H4 (cell line): ENCODE data around the gene KLF9. TPM values are rescaled to one million over a fixed set of nuclear protein-coding genes. Genes with fewer than 3 reads are reported as not detected.

Experiments used
- DNase-seq: peaks from one replicate; pipeline ENCODE4 v3.0.0-alpha.2; 2015; ENCODE audit warnings: low spot score
- total RNA-seq: library from RNA; depleted of rRNA; stranded (reverse); fragments of >200 nt; shearing (Covaris generic); gene quantifications from 2 replicates; pipeline ENCODE4 v1.2.3, GENCODE V29; 2014; rRNA removed

Gene KLF9
- 15.9 and 17.4 TPM in 2 replicates for total RNA-seq

DNA sequence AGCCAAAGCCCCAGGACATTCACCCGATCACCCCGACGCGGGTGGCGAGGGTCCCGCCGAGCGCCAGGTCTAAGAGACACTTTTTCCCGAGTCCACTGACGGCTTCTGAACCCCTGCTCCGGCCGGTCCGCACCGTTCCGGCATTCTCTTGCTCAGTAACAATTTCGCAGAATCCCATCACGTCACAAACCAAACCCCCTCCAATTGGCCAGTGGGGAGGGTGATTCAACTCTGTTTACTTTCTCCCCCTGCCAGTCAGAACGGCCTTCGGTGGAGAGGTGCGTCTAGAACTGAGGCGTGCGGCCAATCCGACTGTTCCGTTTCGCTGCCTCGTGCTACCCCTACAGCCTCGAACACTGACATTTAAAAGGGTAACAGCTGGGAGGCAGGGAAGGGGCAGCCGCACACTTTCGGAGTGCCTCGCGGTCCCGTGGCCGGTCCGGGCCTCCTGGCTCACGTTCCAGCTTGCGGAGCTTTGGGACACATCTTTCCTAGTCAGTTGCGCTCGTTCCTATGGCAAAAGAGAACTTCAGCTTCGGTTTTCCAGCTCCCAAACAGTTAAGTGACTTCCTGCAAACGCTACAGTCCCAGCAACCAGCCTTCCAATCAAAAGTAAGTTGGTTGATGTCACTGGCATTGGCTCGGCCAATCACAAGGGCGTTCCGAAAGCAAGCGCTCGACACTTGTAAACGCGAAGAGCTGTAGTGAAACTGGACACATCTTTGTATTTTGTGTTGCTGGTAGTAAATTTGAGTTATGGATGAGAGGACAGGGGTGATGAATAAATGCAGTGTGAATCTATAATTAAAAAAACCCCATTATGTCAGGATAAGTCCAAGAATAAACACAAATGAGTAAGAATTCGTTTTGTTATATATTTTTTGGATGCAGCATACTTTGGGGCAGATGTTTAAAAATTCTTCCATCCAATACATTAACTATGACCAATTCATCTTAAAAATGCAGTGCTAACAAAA lies at the start of gene KLF9:
KLF9 (minus strand) TSS at position 859 of the 977 bp plus-strand sequence. CDS start 1,294 bp downstream, outside the sequence.
- DNase-seq = peak; percentile 97

DNA sequence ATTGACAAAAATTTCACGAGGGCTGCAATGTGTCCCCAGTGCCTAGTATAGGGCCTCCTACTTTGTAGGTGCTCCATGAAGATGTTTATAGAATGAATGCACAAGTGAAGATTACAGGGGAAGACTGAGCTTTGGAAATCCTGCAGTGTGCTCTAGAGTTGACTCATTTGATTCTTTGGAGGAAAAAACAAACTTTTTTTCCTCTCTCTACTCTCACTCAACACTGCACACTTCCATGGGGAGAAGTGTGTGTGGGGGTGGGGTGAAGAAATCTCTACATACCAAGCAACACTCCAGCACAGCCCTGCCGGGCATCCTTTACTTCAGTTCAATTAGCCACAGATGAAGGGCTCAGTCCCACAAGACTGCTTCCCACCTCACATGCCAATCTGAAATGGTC lies 49.4 kb upstream of the KLF9 start:
- no peak for DNase-seq

DNA sequence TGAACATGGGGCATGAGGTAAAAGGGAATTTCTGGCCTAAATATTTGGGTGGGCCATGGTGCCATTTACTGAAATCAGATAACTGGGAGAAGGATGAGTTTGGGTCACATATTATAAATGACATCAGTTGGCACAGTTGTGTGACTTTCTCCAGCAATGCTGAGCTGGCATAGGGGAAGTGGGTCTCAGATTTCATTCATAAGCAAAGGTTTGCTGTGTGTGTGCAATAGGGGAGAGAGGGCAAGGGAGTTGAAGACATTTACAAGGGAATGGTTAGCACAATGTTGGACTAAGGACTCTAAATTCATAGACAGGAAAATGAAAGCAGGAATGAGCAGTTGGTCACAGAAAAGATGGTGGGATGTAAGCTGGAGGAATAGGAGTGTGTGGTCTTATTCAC lies 47.8 kb upstream of the KLF9 start:
- DNase-seq = no peak

DNA sequence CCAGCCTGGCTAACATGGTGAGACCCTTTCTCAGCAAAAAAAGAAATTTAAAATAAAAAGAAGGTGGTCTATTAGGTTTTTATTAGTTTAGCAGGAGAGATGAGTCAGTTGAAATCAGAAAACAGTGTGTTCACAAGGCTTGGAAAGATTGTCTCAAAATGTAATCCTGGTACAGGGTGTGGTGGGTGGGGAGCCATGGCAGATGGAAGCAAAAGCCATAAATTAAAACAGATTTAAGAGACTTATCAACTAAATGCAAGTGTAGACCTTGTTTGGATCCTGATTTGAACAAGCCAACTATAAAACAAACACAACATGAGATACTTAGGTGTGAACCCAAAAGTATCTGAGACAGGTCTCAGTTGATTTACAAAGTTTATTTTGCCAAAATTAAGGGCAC lies 42.8 kb upstream of the KLF9 start:
- DNase-seq = no peak

DNA sequence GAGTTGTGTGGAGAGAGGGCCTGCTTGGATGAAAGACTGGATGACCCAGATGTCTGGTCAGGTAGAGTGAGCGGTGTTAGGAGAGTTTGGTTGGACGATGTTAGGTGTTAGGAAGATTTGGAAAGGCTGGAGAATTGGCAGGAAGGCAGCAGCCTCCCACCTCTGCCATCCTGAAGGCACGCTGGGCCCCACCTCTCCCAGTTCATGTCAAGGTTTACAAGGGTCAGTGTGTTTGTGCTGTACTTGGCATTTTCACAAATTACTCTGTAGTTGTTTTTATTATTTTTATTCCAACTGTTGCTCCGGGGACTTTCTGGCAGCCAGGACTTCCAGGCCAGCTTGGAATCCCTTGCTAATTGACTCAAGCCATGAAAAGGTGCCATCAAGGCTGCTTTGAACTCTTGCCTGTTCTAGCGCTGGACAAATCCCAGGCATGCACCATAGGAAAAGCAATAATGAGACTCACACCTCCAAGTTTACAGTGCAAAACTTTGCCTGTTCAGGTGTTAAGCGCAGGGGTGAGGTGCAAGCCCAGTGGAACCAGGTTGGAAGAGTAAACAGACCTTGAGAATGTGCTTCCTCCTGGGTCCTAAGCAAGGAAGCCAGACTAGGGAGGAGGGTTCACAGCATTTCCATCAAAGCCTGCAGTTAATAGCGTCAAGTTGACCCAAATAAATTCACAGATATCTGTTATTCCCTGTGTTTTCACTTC lies 41.7 kb upstream of the KLF9 start:
- no peak for DNase-seq

DNA sequence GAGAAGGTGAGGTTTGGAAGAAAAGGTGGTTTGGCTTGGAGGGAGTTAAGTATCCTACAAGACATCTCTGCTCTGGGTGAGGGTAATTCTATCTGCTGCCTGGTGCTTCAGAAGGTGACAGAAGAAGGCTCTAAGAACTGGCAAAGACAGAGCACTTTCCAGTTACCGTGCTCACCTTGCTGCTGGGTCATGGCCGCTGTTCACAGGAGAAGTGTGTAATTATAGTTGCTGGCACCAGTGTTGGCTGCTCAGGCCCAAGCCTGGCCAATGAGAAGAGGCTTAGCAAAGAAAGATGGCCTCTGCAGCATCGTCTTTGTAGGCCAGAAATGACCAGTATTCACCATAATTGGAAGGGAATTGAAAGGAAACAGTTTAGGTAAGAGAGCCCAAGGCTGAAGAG lies 37.9 kb upstream of the KLF9 start:
- DNase-seq = no peak

DNA sequence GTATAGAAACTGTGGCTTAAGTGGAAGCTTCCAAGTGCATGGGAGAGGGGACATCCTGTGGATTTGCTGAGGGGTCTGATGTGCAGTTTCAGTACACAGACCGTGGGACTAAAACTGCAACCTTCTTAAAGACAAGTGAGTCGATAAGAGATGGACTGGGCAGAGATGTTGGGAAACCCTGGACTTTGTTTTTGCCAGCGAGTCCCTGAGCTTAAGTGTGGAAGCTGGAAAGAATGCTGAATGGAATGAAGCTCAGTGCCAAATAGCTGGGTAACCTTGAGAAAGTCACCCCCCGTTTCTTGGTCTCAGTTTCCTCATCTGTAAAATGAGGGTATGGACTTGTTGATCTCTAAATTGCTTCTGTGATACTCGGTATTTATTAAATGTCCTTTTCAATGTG lies 37.3 kb upstream of the KLF9 start:
- no peak for DNase-seq

DNA sequence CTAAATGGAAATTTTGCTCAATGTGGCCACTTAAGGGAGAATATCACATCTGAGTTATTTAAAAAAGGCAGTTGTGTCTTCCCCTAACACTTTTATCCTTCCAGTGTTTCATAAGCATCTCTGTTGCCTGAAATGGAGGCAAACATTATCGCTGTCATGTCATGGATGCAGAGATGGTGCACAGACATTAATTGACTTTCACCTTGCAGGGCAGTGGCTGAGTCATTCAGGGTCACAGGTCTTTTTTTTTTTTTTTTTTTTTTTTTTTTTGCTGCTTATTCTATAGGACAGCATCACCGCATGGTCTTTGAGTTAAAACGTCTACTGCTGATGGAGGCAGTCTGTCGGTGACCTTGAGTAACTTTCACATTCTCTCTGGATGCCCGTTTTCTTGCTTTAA lies 36.3 kb upstream of the KLF9 start:
- DNase-seq = no peak

DNA sequence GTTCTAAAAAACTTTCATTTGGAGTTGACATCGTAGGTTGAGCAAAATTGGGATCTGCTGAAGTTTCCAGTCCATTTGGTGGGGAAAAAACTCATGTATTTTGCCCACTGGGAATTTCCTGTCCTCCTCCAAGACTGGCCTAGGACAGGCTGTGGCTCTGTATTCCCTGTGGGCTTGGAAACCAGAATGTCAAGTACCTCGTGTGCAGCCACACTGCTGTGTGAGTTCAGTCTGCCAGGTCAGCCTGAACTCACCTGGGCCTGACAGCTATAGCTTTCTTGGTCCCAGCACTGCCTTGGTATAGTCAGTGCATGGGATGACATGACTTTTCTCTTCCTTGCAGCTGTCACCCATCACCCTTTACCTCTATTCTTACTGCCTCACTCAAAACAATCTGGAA lies 35.0 kb upstream of the KLF9 start:
- DNase-seq = no peak

DNA sequence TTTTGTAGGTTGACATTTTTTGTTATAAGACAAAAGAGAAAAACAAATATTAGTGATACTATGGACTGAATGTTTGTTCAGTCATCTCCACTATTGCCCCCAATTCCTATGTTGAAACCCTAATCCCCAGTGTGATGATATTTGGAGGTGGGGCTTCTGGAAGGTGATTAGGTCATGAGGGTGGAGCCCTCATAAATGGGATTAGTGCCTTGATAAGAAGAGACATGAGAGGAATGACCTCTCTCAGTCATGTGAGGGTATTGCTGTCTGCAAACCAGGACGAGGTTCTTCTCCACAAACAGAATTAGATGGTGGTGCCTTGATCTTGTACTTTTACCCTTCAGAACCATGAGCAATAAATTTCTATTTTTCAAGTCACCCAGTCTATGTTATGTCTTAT lies 34.5 kb upstream of the KLF9 start:
- DNase-seq = no peak

DNA sequence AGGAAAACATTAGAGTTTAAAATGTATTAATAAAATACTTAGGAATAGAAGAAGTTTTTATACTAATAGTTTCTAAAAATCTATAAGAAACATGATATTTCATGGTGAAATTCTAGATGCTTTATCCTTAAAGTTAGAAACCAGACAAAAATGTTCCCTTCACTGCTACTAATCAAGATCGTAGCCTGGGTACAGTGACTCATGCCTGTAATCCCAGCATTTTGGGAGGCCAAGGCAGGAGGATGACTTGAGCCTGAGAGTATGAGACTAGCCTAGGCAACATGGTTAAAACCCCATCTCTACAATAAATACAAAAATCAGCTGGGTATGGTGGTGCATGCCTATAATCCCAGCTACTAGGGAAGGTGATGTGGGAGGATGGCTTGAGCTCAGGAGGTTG lies 30.4 kb upstream of the KLF9 start:
- no peak for DNase-seq

DNA sequence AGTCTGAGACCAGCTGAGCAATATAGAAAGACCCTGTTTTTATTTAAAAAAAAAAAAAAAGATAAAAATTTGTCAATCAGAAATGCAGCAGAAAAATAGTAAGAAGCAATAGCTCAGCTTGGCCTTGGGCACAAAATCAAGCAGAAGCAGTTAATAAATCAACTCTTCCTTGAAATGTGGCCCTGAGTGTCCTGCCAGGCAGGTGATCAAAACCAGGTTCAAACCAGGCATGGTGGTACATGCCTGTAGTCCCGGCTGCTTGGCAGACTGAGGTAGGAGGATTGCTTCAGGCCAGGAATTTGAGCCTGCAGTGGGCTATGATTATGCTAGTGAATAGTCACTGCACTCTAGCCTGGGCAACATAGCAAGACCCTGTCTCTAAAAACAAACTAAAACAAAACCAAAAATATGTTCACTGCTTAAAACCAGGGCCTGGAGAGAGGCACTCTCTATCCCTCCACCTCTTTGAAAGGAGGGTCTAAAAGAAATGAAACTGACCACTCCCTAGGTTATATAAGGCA lies 27.9 kb upstream of the KLF9 start:
- DNase-seq = no peak

DNA sequence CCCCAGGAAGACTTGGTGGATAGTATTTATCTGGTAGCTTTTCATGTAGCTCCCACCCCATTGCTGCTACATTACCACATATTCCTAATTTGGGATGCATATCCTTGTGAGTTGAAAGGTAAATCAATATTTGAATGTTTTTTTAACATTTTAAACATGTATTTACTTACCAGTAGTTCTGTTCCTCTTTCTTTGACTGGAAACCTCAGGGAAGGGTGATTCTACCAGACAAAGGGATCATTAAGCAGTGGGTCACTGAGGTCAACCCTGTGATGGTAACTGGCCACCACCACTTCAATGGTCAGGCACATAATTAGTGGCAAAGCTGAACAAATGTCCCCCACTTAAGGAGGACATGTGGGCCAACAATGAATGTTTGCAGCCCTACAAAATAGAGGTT lies 27.2 kb upstream of the KLF9 start:
- DNase-seq = no peak

DNA sequence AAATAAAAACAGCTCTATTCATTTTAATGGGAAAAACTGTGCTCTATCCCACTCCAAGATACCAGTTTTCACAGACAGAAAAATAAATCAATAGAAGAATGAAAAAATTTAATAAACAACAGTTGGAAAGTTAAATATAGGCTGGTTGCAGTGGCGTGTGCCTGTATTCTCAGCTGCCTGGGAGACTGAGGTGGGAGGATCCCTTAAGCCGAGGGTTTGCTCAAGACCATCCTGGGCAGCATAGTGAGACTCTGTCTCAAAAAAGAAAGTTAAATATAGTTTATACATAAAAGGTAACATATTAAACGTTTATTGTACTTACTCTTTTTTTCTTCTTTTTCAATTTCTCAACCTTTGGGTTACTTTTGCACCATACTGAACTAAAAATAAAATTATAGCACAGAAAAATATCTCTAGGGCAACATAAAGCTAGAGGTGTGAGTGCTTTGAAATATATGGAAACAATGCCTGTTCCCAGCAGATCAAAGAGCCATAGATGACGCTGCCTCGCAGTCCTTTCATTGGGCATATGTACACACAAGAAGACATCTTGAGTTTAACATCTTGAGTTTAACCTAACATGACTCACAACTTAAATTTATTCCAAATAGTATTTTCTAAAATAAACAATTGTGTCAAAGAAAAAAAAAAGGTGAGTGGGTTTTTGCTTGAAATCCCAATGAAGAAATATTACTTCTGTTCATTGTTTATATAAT lies 25.7 kb upstream of the KLF9 start:
- DNase-seq = peak; percentile 19

DNA sequence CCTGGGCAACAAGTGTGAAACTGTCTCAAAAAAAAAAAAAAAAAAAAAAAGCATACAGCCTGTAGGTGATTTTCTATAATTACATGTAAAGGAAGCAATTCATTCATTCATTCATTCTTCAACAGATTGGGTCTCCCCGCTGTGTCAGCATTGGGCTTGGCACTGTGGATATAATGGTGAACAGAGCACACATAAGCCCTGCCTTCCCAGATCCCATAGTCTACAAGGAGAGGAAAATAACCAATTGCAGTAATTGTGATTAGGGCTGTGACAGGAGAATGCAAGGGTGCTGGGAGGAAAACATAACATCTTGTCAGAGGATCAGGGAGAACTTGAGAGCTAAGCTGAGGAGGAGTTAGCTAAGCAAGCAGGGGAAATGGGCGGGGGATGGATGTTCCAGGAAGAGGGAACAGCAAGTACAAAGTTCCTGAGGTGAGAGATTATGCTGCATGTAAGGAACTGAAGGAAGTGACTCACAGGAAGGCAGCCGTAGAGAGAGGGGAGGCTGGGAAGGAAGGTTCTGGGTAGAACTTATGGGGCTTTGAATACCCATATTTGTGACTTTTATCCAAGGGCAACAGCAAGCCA lies 24.0 kb upstream of the KLF9 start:
- DNase-seq = peak; percentile 86

DNA sequence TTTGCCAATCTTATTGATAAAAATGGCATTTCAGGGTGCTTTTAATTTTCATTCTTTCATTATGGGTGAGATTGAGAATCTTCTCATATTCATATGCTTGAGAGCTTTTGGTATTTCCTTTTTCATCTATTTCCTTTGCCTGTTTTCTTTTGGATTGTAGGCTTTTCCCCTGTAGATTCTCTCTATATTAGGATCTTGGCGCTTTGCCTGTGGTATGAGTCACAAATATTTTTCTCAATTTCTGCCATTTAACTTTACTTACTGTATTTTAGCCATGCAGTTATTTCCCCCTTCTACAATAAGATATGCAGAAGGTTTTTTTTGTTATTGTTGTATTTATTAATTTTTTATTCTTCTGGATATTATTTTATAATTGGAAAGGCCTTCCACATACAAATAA lies 21.5 kb upstream of the KLF9 start:
- peak; percentile 16 for DNase-seq

DNA sequence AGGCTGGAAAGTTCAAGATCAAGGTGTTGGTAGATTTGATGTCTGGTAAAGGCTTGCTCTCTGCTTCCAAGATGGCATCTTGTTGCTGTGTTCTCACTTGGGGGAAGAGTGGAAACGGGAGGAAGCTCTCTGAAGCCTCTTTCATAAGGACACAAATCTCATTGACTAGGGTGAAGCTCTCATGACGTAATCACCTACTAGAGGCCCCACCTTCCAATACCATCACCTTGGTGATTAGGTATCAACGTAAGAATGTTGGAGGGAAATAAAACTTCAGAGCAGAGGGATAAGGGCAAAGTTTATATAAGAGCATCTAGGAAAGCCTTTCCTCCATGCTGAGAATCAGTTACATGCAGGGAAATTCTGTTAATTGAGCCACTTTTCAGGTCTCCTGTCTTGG lies 15.4 kb upstream of the KLF9 start:
- no peak for DNase-seq

DNA sequence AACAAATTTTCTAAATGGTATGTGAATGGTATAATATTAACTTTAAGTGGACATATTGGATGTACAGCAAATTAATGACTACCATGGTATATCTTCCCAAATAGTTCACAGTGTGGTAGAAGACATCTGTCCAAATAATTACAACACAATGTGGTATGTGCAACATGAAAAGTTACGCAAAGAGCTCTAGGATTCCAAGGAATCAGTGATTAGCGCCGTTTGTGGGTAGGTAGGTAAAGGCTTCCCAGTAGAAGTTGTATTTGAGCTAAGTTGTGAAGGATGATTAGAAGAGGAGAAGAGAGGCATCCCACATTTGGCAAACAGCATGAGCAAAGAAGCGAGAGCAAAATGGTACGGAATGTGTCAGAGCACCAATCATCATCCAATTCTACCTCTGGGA lies 14.3 kb upstream of the KLF9 start:
- DNase-seq = no peak

DNA sequence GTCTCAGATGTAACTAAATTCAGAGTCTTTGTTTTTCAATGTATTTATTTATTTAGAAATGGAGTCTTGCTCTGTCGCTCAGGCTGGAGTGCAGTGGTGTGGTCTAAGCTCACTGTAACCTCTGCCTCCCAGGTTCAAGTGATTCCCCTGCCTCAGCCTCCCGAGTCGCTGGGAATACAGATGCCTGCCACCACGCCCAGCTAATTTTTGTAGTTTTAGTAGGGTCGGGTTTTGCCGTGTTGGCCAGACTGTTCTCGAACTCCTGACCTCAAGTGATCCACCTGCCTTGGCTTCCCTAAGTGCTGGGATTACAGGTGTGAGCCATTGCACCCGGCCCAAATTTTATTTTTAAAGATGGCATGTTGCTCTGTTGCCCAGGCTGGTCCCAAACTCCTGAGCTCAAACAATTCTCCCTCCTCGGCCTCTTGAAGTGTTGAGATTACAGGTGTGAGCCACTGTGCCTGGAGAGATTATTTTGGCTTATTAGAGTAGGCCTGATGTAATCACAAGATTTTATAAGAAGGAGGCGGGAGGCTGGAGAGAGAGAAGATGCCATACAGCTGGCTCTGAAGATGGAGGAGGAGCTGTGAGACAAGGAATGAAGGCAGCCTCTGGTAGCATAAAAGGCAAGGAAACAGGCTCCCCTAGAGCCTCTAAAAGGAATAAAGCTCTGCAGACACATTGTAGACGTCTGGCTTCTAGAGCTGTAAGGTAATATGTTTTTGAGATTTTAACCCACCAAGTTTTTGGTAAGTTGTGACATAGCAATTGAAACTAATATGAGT lies 12.9 kb upstream of the KLF9 start:
- DNase-seq = no peak

DNA sequence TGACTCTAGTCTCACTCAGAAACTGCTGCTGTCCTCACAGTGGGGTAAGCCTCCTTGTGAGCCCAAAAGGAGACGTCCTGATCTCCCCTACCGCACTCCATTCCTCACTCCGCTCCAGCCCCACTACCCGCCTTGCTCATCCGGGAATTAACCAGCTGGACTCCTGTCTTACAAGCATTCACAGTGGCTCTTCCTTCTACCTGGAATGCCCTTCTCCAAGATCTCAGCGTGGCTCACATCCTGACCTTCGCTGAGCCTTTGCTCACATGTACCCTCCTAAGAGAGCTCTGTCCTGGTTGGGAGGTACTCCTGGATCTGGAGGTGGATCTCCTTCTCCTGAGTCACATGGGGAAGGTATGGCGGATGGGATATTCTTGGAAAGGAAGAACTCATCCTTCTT lies 10.7 kb upstream of the KLF9 start:
- no peak for DNase-seq
